Activated T-helper 1 cell treated with anti-CD3 and anti-CD28 coated beads, Interleukin-12 subunit alpha, Interleukin-12 subunit beta, Interleukin-2, Interleukin-4 antibody, amounts not matched to agents 30 ng/mL and 10 ng/mL and 1 ng/mL, durations not matched to agents 14 hours and 24 hours and 36 hours (primary cell): ENCODE measurements around the gene SH3RF3. TPM values are rescaled to one million over a fixed set of nuclear protein-coding genes. Genes with fewer than 3 reads are reported as not detected.

ENCODE experiments used
- DNase-seq: peaks from one replicate; pipeline ENCODE4 v3.0.0; 2021; ENCODE audit warnings: low spot score
- H3K27ac Mint-ChIP-seq: one replicate; pipeline ENCODE4 v1.8.0; 2021; ENCODE audit warnings: mild to moderate bottlenecking, mixed read lengths
- H3K27me3 Mint-ChIP-seq: one replicate; pipeline ENCODE4 v1.8.0; 2022; ENCODE audit warnings: mild to moderate bottlenecking, moderate library complexity, mixed read lengths; ENCODE audit not compliant: insufficient read depth
- H3K36me3 Mint-ChIP-seq: one replicate; pipeline ENCODE4 v1.8.0; 2021; ENCODE audit warnings: low read depth, mixed read lengths
- H3K4me1 Mint-ChIP-seq: one replicate; pipeline ENCODE4 v1.8.0; 2021; ENCODE audit warnings: low read depth, mixed read lengths
- H3K4me3 Mint-ChIP-seq: one replicate; pipeline ENCODE4 v1.8.0; 2021; ENCODE audit warnings: mild to moderate bottlenecking, moderate library complexity, mixed read lengths
- H3K9me3 Mint-ChIP-seq: one replicate; pipeline ENCODE4 v1.8.0; 2021; ENCODE audit warnings: mixed read lengths
- intact Hi-C: fragments of 100-400 bp; cut with micrococcal nuclease; formaldehyde crosslinking; loops from one replicate; pipeline ENCODE4 v1.15.1; 2024
- total RNA-seq: library from RNA; stranded (reverse); gene quantifications from 2 replicates; pipeline ENCODE4 v1.2.3, GENCODE V29; 2022

Gene SH3RF3
- total RNA-seq, 1 donor from 2014 or later = 0.39 TPM

- Mint-ChIP-seq H3K9me3 (no peaks in the 10 kb centered on the region), H3K27ac (no peak overlapping the region), H3K4me1 (no peaks in the 10 kb centered on the region), H3K36me3 (no peaks in the 10 kb centered on the region), H3K27me3 (peaks cover 4% of the 10 kb centered on the region), H3K4me3 (no peak overlapping the region)
- DNase-seq = no peak
- intact Hi-C loops = no loop called here
These were observed 275.7 kb downstream of the SH3RF3 start for GRCh38 chr2:109404681-109405080.

GRCh38 chr2:109405873-109406272, 276.9 kb downstream of the SH3RF3 start:
- H3K36me3 Mint-ChIP-seq = no peaks in the 10 kb centered on the region
- no peak for DNase-seq
- H3K27me3 Mint-ChIP-seq = peaks cover 4% of the 10 kb centered on the region
- no peak overlapping the region for H3K27ac Mint-ChIP-seq
- H3K9me3 Mint-ChIP-seq = no peaks in the 10 kb centered on the region
- intact Hi-C loops = no loop called here
- H3K4me3 Mint-ChIP-seq = no peak overlapping the region
- no peaks in the 10 kb centered on the region for H3K4me1 Mint-ChIP-seq

- DNase-seq = no peak
- no peak overlapping the region for H3K27ac Mint-ChIP-seq
- H3K4me1 Mint-ChIP-seq = no peaks in the 10 kb centered on the region
- intact Hi-C loops = no loop called here
- H3K27me3 Mint-ChIP-seq = peaks cover 4% of the 10 kb centered on the region
- H3K4me3 Mint-ChIP-seq = no peak overlapping the region
- no peaks in the 10 kb centered on the region for H3K36me3 Mint-ChIP-seq
- no peaks in the 10 kb centered on the region for H3K9me3 Mint-ChIP-seq
These were observed 277.3 kb downstream of the SH3RF3 start for GRCh38 chr2:109406301-109406700.

- H3K36me3 Mint-ChIP-seq = no peaks in the 10 kb centered on the region
- no peak overlapping the region for H3K27ac Mint-ChIP-seq
- peaks cover 4% of the 10 kb centered on the region for H3K27me3 Mint-ChIP-seq
- intact Hi-C loops = no loop called here
- no peak overlapping the region for H3K4me3 Mint-ChIP-seq
- H3K4me1 Mint-ChIP-seq = no peaks in the 10 kb centered on the region
- DNase-seq = no peak
- H3K9me3 Mint-ChIP-seq = no peaks in the 10 kb centered on the region
These were observed 278.5 kb downstream of the SH3RF3 start for GRCh38 chr2:109407276-109408042.

GRCh38 chr2:109408043-109408335, 279.0 kb downstream of the SH3RF3 start:
- Mint-ChIP-seq H3K9me3 (no peaks in the 10 kb centered on the region), H3K36me3 (no peaks in the 10 kb centered on the region), H3K27ac (no peak overlapping the region), H3K4me1 (no peaks in the 10 kb centered on the region), H3K27me3 (peaks cover 4% of the 10 kb centered on the region), H3K4me3 (no peak overlapping the region)
- intact Hi-C loops = no loop called here
- no peak for DNase-seq

- Mint-ChIP-seq H3K9me3 (no peaks in the 10 kb centered on the region), H3K36me3 (no peaks in the 10 kb centered on the region), H3K4me3 (no peak overlapping the region), H3K27me3 (peaks cover 4% of the 10 kb centered on the region), H3K4me1 (no peaks in the 10 kb centered on the region), H3K27ac (no peak overlapping the region)
- no peak for DNase-seq
- intact Hi-C loops = no loop called here
These were observed 280.5 kb downstream of the SH3RF3 start for GRCh38 chr2:109409321-109410038.

- intact Hi-C loops = no loop called here
- Mint-ChIP-seq H3K4me3 (no peak overlapping the region), H3K27ac (no peak overlapping the region), H3K36me3 (no peaks in the 10 kb centered on the region), H3K9me3 (no peaks in the 10 kb centered on the region), H3K4me1 (no peaks in the 10 kb centered on the region), H3K27me3 (no peaks in the 10 kb centered on the region)
- no peak for DNase-seq
These were observed 281.2 kb downstream of the SH3RF3 start for GRCh38 chr2:109410039-109410815.

- Mint-ChIP-seq H3K4me3 (no peak overlapping the region), H3K4me1 (no peaks in the 10 kb centered on the region), H3K27me3 (no peaks in the 10 kb centered on the region), H3K9me3 (no peaks in the 10 kb centered on the region), H3K36me3 (no peaks in the 10 kb centered on the region), H3K27ac (no peak overlapping the region)
- intact Hi-C loops = no loop called here
- DNase-seq = no peak
These were observed 282.8 kb downstream of the SH3RF3 start for GRCh38 chr2:109411640-109412325.

- Mint-ChIP-seq H3K36me3 (no peaks in the 10 kb centered on the region), H3K4me1 (no peaks in the 10 kb centered on the region), H3K9me3 (no peaks in the 10 kb centered on the region), H3K27me3 (peaks cover 3% of the 10 kb centered on the region), H3K27ac (no peak overlapping the region), H3K4me3 (no peak overlapping the region)
- DNase-seq = no peak
- intact Hi-C loops = no loop called here
These were observed 286.6 kb downstream of the SH3RF3 start for GRCh38 chr2:109415581-109416013.

GRCh38 chr2:109417701-109418335, 288.8 kb downstream of the SH3RF3 start:
- intact Hi-C loops = no loop called here
- no peaks in the 10 kb centered on the region for H3K9me3 Mint-ChIP-seq
- H3K4me1 Mint-ChIP-seq = no peaks in the 10 kb centered on the region
- no peak overlapping the region for H3K27ac Mint-ChIP-seq
- DNase-seq = no peak
- H3K36me3 Mint-ChIP-seq = no peaks in the 10 kb centered on the region
- no peak overlapping the region for H3K4me3 Mint-ChIP-seq
- peaks cover 3% of the 10 kb centered on the region for H3K27me3 Mint-ChIP-seq

GRCh38 chr2:109418716-109419115, 289.7 kb downstream of the SH3RF3 start:
- H3K27ac Mint-ChIP-seq = no peak overlapping the region
- H3K4me3 Mint-ChIP-seq = no peak overlapping the region
- peaks cover 3% of the 10 kb centered on the region for H3K27me3 Mint-ChIP-seq
- no peaks in the 10 kb centered on the region for H3K9me3 Mint-ChIP-seq
- no peaks in the 10 kb centered on the region for H3K4me1 Mint-ChIP-seq
- intact Hi-C loops = no loop called here
- H3K36me3 Mint-ChIP-seq = no peaks in the 10 kb centered on the region
- no peak for DNase-seq

- no peaks in the 10 kb centered on the region for H3K36me3 Mint-ChIP-seq
- H3K27ac Mint-ChIP-seq = no peak overlapping the region
- H3K9me3 Mint-ChIP-seq = no peaks in the 10 kb centered on the region
- DNase-seq = no peak
- peaks cover 3% of the 10 kb centered on the region for H3K27me3 Mint-ChIP-seq
- H3K4me3 Mint-ChIP-seq = no peak overlapping the region
- H3K4me1 Mint-ChIP-seq = no peaks in the 10 kb centered on the region
- intact Hi-C loops = no loop called here
These were observed 290.3 kb downstream of the SH3RF3 start for GRCh38 chr2:109419171-109419756.
